Bronchial epithelial cell (primary cell): ENCODE results near the gene GTF2F1. TPM values are rescaled to one million over a fixed set of nuclear protein-coding genes. Genes with fewer than 3 reads are reported as not detected.

Experiments used
- DNase-seq: peaks from one replicate; pipeline ENCODE4 v3.0.0-alpha.2; 2010; ENCODE audit warnings: low read depth
- FAIRE-seq: peaks from 2 replicates; lab custom pipeline; 2011; peaks lifted over from hg19 to GRCh38; lab: Jason Lieb, UNC
- H3K27me3 ChIP-seq: 2 replicates; pipeline ENCODE4 v1.5.1; 2011; ENCODE audit warnings: low read length; ENCODE audit not compliant: control insufficient read depth, insufficient read depth
- H3K36me3 ChIP-seq: 2 replicates; pipeline ENCODE4 v1.5.1; 2011; ENCODE audit warnings: low read length; ENCODE audit not compliant: control insufficient read depth, insufficient read depth
- H3K4me3 ChIP-seq: 2 replicates; pipeline ENCODE4 v1.5.1; 2011; ENCODE audit warnings: mild to moderate bottlenecking, low read depth, low read length, control low read depth
- total RNA-seq: library from RNA; depleted of rRNA; stranded (reverse); fragments of >200 nt; gene quantifications from 2 replicates; pipeline ENCODE4 v1.2.1, GENCODE V29; 2014
- TF ChIP-seq, protein P1 (sequence below): IDR thresholded peaks from 2 replicates; pipeline ENCODE4 v1.5.1; 2011; ENCODE audit warnings: mild to moderate bottlenecking, moderate library complexity, low read length, control low read depth, inconsistent platforms; ENCODE audit not compliant: insufficient read depth, severe bottlenecking

GTF2F1 gene
- total RNA-seq, 1 donor from 2014 or later = 52.7 TPM

DNA sequence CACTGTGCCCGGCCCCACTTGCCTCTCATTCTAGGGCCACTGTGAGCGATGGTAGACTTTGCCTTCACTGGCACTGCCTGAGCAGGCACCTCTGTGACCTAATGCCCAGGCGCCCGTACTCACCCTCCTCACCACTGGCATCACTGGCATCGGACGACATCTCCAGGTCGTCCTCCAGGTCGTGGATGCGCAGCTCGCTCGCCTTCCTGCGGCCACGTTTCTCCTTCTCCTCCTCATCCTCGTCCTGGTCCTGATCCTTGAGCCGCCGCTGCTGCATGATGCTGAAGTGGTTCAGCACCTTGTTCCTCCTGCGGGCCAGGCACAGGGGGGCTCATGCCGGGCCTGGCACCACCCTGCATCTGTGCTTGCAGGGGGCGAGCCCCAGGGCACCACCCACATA, 9.8 kb downstream of the GTF2F1 start:
- H3K36me3 ChIP-seq = peaks cover 41% of the 10 kb centered on the region

DNA sequence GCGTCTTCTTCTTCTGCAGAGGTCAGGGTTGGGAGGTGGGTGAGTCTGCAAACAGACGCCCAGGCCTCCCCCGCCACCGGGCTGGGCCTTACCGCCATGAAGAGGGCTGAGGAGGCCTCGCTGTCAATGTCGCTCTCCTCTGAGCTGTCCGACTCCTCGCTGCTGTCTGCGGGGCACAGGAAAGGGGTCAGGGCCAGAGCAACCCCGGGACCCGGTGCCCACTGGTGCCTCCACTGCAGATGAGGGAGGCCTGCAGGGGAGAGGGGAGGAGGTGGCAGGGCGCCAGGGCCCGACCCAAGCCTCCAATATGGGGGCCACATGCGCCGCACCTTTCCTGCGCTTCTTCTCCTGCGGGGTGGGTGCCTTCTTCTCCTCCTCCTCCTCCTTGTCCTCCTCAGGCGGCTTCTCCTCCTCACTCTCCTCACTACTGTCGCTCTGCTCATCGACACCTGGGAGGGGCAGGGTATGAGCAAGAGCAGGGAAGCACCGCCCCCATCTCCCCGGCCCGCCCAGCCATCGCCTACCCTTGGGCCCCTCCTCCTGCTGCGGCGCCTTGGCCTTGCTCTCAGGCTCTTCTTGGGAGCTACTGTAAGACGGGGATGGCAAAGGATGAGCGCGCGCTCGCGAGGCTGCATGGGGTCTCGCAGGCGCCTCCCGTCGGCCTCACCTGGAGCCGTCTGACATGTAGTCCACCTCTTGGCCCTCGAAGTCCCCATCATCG, 11.8 kb downstream of the GTF2F1 start:
- peaks cover 33% of the 10 kb centered on the region for H3K36me3 ChIP-seq
- TF ChIP-seq, protein P1, sequence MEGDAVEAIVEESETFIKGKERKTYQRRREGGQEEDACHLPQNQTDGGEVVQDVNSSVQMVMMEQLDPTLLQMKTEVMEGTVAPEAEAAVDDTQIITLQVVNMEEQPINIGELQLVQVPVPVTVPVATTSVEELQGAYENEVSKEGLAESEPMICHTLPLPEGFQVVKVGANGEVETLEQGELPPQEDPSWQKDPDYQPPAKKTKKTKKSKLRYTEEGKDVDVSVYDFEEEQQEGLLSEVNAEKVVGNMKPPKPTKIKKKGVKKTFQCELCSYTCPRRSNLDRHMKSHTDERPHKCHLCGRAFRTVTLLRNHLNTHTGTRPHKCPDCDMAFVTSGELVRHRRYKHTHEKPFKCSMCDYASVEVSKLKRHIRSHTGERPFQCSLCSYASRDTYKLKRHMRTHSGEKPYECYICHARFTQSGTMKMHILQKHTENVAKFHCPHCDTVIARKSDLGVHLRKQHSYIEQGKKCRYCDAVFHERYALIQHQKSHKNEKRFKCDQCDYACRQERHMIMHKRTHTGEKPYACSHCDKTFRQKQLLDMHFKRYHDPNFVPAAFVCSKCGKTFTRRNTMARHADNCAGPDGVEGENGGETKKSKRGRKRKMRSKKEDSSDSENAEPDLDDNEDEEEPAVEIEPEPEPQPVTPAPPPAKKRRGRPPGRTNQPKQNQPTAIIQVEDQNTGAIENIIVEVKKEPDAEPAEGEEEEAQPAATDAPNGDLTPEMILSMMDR = no peak
- DNase-seq (no peak), FAIRE-seq (no peak)
- no peaks in the 10 kb centered on the region for H3K27me3 ChIP-seq
- no peak overlapping the region for H3K4me3 ChIP-seq

More for the DNA sequence above, 9.8 kb downstream of the GTF2F1 start:
- H3K27me3 ChIP-seq = no peaks in the 10 kb centered on the region
- TF ChIP-seq, protein P1 = no peak
- H3K4me3 ChIP-seq = no peak overlapping the region
- DNase-seq = no peak
- FAIRE-seq = no peak

DNA sequence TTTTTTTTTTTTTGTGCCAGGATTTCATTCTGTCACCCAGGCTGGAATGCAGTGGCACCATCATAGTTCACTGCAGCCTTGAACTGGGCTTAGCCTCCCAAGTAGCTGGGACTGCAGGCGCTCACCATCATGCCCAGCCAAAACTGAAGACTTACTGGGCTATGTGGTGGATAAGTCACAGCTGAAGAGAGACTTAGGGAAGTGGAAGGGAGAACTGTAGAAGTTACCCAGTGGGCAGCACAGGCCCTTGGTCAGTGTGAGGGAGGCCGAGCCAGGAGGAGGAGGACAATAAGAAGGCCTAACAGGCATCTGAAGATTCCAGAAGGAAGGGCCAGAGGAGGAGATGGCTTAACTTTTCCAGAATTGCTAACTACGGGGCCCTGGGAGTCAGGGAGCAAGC, 13.2 kb downstream of the GTF2F1 start:
- no peak for DNase-seq
- Histone ChIP-seq H3K27me3 (no peaks in the 10 kb centered on the region), H3K4me3 (no peak overlapping the region), H3K36me3 (peaks cover 27% of the 10 kb centered on the region)
- no peak for FAIRE-seq
- TF ChIP-seq, protein P1 = no peak

DNA sequence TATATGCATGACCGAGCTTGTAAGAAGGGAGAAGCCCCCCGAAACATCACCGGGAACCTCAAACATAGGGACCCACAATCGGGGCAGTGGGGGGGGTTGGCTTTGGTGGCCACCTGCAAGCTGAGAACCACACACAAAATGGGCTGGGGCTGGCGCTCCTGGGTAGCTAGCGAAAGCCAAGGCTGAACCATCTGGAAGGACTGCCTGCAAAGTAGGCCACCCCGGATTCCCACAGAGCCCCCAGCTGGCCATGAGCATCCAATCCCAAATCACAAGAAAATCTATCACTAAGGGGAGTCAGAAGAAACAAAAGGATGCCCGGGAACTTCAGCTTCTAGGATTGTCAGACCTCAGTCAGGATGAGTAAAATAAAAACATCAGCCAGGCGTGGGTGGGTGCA, 14.5 kb downstream of the GTF2F1 start:
- Histone ChIP-seq H3K27me3 (no peaks in the 10 kb centered on the region), H3K36me3 (peaks cover 25% of the 10 kb centered on the region), H3K4me3 (no peak overlapping the region)
- FAIRE-seq = no peak
- no peak for DNase-seq
- TF ChIP-seq, protein P1 = no peak

DNA sequence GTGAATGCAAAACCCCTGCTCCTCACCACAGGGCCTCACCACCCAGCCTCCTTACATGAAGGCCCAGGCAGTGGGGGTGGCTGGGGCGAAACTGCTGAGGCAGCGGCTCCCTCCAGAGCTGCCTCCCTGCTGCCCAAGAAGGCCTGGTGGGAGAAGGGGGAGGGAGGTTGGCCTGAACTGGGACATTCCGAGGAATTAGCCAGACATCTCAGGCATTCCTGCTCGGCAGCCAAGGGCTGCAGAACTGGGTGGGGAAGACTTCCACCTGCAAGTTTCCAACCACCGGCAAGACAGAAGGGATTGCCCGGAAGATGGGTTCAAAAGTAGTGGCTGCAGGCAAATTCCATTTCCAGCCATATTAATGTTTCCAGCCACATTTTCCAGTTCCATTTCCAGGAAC, 14.9 kb downstream of the GTF2F1 start:
- H3K27me3 ChIP-seq = no peaks in the 10 kb centered on the region
- FAIRE-seq = no peak
- H3K4me3 ChIP-seq = no peak overlapping the region
- DNase-seq = no peak
- TF ChIP-seq, protein P1 = no peak
- H3K36me3 ChIP-seq = peaks cover 20% of the 10 kb centered on the region

DNA sequence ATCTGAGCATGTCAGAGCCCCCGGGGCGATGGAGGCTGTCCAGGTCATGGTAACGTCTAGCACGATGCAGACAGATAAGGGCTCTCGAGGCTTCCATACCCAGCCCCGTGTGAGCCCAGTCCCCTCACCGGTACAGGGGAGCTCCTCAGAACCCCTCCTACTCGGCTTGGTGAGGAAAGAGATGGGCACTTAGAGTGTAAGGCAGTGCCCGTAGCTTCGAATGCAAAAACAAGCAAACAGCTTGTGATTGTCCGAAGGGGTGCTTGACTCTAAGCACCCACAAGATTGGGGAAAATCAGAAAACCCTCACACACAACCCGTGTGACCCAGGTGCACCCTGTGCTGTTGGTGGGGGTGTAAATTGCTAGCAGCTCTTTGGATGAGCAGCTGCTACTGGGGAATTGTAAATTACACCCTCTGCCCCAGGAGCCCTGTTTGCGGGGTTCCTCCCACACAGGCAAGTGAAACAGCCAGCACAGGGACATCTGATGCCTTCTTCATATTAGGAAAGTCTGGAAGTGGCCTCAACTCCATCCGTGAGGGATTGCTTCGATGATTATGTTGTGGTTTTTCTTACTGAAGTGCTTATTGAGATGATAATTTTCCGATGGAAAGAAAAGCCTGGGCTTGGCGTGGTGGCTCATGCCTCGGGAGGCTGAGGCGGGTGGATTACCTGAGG, 16.3 kb downstream of the GTF2F1 start:
- Histone ChIP-seq H3K4me3 (no peak overlapping the region), H3K27me3 (no peaks in the 10 kb centered on the region), H3K36me3 (peaks cover 14% of the 10 kb centered on the region)
- FAIRE-seq (no peak), DNase-seq (no peak)
- TF ChIP-seq, protein P1 = no peak
